ENCODE results near the gene LMAN2.

DNA sequence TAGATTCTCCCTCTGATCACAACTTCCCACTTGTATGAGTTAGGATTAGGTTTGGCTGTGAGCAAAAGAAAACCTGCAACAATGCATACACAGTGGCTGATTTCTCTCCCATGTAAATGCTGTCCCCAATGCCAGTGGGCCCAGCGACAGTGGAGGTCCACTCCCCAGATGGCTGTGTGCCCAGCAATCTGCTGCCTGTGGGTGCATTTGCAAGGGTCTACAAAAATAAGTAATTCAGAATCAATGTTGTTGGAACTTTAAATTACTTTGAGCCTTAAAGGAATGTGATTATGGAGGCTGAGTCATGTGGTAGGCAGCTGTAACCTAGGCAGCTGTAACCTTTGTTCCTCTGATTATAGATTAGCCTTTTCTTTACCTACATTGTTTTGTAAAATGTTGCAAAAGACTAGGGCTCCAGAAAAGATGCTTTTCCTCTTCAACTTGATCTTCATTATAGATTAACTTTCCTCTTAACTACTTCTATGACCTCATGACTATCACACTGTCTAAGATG is 25.5 kb downstream of the LMAN2 start:
- TF ChIP-seq, protein P1, sequence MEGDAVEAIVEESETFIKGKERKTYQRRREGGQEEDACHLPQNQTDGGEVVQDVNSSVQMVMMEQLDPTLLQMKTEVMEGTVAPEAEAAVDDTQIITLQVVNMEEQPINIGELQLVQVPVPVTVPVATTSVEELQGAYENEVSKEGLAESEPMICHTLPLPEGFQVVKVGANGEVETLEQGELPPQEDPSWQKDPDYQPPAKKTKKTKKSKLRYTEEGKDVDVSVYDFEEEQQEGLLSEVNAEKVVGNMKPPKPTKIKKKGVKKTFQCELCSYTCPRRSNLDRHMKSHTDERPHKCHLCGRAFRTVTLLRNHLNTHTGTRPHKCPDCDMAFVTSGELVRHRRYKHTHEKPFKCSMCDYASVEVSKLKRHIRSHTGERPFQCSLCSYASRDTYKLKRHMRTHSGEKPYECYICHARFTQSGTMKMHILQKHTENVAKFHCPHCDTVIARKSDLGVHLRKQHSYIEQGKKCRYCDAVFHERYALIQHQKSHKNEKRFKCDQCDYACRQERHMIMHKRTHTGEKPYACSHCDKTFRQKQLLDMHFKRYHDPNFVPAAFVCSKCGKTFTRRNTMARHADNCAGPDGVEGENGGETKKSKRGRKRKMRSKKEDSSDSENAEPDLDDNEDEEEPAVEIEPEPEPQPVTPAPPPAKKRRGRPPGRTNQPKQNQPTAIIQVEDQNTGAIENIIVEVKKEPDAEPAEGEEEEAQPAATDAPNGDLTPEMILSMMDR (conservative IDR thresholded peaks at IDR 0.05; ENCODE audit: low read length) = no peak
- TF ChIP-seq EZH2phosphoT487 (IDR thresholded peaks at IDR 0.05; ENCODE audit: borderline replicate concordance, low read depth, low read length) = no peak

Measured in OCI-LY7 (cell line).